ENCODE results near the gene GALNT6.

DNA sequence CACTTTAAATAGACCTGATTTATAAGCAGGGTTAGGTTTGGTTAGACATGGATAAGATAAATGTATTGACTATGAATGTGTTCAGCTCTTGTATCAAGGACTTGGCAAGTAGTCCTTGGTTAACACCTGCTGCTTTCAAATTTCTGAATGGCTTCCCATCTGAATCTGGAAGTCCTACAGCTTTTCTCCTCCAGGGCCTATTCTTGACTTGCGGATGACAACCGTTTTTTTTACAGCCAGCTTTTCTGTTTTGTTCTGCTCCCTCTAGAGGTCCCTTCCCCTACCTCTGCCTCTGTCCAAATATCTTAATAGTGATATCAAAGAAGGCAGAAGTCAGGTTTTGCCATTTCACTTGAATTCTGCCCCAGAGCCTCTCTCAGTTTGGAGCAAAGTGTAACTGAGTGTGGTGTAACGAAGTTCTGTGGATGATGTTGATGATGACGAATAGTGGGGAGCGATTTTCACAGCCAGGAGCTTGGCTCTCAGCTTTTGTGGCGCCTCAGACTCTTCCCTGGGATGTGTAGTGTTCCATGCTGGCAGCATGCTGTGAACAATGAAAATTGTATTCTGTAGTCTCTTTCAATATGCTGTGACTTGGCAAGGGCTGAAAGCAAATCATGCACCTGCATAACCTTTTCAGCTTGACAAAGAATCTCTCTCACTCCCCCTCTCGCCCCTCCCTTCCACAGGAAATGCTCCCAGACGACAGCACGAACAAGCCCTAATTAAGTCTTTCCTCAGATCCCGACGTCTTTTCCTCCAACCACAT is 28.4 kb upstream of the GALNT6 start:
- TF ChIP-seq, protein P1, sequence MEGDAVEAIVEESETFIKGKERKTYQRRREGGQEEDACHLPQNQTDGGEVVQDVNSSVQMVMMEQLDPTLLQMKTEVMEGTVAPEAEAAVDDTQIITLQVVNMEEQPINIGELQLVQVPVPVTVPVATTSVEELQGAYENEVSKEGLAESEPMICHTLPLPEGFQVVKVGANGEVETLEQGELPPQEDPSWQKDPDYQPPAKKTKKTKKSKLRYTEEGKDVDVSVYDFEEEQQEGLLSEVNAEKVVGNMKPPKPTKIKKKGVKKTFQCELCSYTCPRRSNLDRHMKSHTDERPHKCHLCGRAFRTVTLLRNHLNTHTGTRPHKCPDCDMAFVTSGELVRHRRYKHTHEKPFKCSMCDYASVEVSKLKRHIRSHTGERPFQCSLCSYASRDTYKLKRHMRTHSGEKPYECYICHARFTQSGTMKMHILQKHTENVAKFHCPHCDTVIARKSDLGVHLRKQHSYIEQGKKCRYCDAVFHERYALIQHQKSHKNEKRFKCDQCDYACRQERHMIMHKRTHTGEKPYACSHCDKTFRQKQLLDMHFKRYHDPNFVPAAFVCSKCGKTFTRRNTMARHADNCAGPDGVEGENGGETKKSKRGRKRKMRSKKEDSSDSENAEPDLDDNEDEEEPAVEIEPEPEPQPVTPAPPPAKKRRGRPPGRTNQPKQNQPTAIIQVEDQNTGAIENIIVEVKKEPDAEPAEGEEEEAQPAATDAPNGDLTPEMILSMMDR (conservative IDR thresholded peaks at IDR 0.05; ENCODE audit: low read depth, low read length) = peak; percentile 38; the same call in 1 of the 2 replicates
- TF ChIP-seq EZH2 (IDR thresholded peaks at IDR 0.05; ENCODE audit: low read length, unreplicated experiment) = no peak

Measured in PC-3 (cell line).